Prostate gland (tissue), 2 donors: ENCODE data around the gene LRSAM1. TPM values are rescaled to one million over a fixed set of nuclear protein-coding genes. Genes with fewer than 3 reads are reported as not detected.

Experiments
- DNase-seq: peaks from one replicate; pipeline ENCODE4 v3.0.0-alpha.2; 2019; ENCODE audit warnings: low spot score
- H3K27ac ChIP-seq, 2 donors: fragments of 200-600 bp; sonication (generic); 2 replicates each; pipeline ENCODE4 v1.5.1; 2017 to 2019
- H3K27me3 ChIP-seq: fragments of 200-600 bp; sonication (generic); replicated peaks from 2 replicates; pipeline ENCODE4 v1.5.1; 2019; ENCODE audit not compliant: insufficient read depth
- H3K36me3 ChIP-seq, 2 donors: fragments of 200-600 bp; sonication (generic); 1 replicate in 1 of 2; 2 replicates in 1 of 2; pipeline versions ENCODE4 v1.5.1 to v1.8.1; 2017 to 2019
- H3K4me1 ChIP-seq: fragments of 200-600 bp; sonication (generic); replicated peaks from 2 replicates; pipeline ENCODE4 v1.5.1; 2019
- H3K4me3 ChIP-seq, 2 donors: fragments of 200-600 bp; sonication (generic); 2 replicates each; pipeline ENCODE4 v1.5.1; 2017 to 2019
- H3K9me3 ChIP-seq: fragments of 200-600 bp; sonication (generic); 2 replicates; pipeline ENCODE4 v1.5.1; 2017
- POLR2A ChIP-seq: fragments of 450-650 bp; IDR thresholded peaks from one replicate; pipeline ENCODE4 v1.6.1; 2016; ENCODE audit warnings: antibody characterized with exemption, mild to moderate bottlenecking
- POLR2AphosphoS5 ChIP-seq: sonication (generic); formaldehyde crosslinking; IDR thresholded peaks from one replicate; pipeline ENCODE4 v1.6.1; 2017; ENCODE audit warnings: antibody characterized with exemption
- WGBS: methylation state at CpG from one replicate; pipeline ENCODE4 v1.1.5; 2018; 5-methylcytosine and 5-hydroxymethylcytosine counted together
- intact Hi-C: fragments of 100-400 bp; cut with DNase I; formaldehyde crosslinking; loops from one replicate; pipeline ENCODE4 v1.14.2; 2022
- total RNA-seq, 2 donors: library from RNA; depleted of rRNA; stranded (reverse); fragments of >200 nt; gene quantifications; one replicate each; pipeline ENCODE4 v1.1.0, GENCODE V29; 2016
- TF ChIP-seq, protein P1 (sequence below), 4 experiments: fragments of 200-600 bp in 2 of 4; fragments of 450-650 bp in 2 of 4; sonication (generic) in 2 of 4; IDR thresholded peaks; 1 replicate in 3 of 4; 2 replicates in 1 of 4; pipeline ENCODE4 v1.5.1; 2016 to 2019; ENCODE audit warnings: antibody characterized with exemption in 4 of 4, mild to moderate bottlenecking in 2 of 4, moderate library complexity in 2 of 4

LRSAM1 gene
- total RNA-seq, result 10 to 100 TPM; 14.8 to 30.5 TPM

DNA sequence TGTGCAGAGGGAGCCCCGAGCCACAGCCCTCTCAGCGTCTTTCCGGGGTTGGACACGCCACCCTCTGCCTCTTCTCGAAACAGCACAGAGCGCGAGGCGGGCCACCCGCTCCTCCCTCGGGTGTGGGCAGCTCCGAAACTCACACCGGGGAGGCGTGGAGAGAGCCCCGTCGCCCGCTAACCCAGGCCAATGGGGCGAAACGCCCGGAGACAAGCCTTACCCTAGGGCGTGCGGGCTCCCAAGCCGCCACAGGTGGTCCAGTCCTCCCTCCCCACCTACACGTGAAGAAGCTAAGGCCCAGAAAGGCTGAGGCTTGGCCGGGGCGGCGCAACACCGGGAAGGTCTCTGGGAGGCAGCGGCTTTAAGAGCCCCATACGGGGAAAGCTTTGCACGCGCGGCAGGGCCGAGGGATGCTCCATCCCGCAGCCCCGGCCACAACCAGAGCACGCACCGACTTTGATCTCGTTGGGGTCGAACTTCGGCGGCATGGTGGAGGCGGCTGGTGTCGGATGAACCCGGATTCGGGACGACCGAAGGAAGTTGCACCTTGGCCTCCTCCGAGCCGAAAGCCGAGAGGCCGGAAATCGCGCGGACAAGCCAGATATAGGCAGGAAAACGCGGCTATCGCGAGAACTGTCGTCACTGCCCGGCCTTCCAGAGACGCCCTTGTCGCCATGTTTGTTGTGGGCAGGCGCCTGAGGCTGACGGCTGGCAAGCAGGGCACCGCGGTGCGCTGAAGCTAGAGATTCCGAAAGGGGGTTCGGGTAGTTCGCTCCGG lies at the start of gene LRSAM1, which contains the start of gene RPL12:
LRSAM1 (plus strand) TSS at position 681 of the 778 bp plus-strand sequence. CDS start 3,018 bp downstream, outside the sequence.
RPL12 (minus strand) TSS at position 577 of the 778 bp plus-strand sequence; CDS start at position 488, 89 bp downstream.
- intact Hi-C loops, result no loop called here
- Histone ChIP-seq H3K9me3 (no peaks in the 10 kb centered on the region), H3K27ac (peak within 1 kb of the TSS; percentile 93 to 94), H3K27me3 (no peaks in the 10 kb centered on the region), H3K4me1 (peaks cover 16% of the 10 kb centered on the region), H3K4me3 (peak within 1 kb of the TSS; percentile 70 to 78), H3K36me3 (peaks cover 0 to 12% of the 10 kb centered on the region in 2 donors)
- peak; percentile 96 for DNase-seq
- TF ChIP-seq, protein P1, sequence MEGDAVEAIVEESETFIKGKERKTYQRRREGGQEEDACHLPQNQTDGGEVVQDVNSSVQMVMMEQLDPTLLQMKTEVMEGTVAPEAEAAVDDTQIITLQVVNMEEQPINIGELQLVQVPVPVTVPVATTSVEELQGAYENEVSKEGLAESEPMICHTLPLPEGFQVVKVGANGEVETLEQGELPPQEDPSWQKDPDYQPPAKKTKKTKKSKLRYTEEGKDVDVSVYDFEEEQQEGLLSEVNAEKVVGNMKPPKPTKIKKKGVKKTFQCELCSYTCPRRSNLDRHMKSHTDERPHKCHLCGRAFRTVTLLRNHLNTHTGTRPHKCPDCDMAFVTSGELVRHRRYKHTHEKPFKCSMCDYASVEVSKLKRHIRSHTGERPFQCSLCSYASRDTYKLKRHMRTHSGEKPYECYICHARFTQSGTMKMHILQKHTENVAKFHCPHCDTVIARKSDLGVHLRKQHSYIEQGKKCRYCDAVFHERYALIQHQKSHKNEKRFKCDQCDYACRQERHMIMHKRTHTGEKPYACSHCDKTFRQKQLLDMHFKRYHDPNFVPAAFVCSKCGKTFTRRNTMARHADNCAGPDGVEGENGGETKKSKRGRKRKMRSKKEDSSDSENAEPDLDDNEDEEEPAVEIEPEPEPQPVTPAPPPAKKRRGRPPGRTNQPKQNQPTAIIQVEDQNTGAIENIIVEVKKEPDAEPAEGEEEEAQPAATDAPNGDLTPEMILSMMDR (IDR thresholded peaks at IDR 0.05), result peak in 1 of 4 experiments; percentile 10
- TF ChIP-seq POLR2AphosphoS5 (peak; percentile 99), POLR2A (peak; percentile 96)
- under 1% methylated on average over 61 of the region's 71 CpGs for WGBS

DNA sequence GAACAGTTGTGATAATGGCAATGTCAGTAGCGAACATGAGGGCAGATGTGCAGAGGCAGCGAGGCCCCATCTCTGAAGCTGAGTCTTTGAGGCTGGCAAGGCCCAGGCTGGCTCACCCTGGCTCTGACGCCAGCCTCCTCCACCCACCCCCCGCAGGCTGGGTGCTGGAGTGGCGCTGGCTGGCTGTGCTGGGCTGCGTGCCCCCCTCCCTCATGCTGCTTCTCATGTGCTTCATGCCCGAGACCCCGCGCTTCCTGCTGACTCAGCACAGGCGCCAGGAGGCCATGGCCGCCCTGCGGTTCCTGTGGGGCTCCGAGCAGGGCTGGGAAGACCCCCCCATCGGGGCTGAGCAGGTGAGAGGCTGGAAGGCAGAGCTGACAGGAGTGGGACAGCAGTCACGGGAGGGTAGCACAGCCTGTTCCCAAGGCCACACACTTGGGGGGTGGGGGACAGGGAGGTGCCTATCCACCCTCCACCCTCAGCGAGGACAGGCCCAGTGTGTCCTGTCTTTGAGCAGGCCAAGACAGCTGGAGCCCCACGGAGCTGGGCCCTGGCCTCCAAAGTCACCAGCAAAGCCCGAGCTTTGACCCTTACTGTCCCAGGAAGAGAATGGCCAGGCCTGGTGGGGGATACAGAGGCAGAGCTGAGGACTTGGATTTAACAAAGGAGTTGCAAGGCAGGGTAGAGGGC lies 48.8 kb upstream of the LRSAM1 start:
- no peak overlapping the region for H3K4me3 ChIP-seq
- no peaks in the 10 kb centered on the region for H3K4me1 ChIP-seq
- no peak overlapping the region for H3K27ac ChIP-seq
- WGBS, result 87% methylated on average over 18 of the region's 18 CpGs
- intact Hi-C loops, result no loop called here
- H3K9me3 ChIP-seq, result no peaks in the 10 kb centered on the region
- no peaks in the 10 kb centered on the region for H3K27me3 ChIP-seq
- peaks cover 8 to 11% of the 10 kb centered on the region in 2 donors for H3K36me3 ChIP-seq
- DNase-seq, result no peak
- TF ChIP-seq POLR2A, result no peak
- no peak for TF ChIP-seq POLR2AphosphoS5
- TF ChIP-seq, protein P1 (IDR thresholded peaks at IDR 0.05), result no peak

DNA sequence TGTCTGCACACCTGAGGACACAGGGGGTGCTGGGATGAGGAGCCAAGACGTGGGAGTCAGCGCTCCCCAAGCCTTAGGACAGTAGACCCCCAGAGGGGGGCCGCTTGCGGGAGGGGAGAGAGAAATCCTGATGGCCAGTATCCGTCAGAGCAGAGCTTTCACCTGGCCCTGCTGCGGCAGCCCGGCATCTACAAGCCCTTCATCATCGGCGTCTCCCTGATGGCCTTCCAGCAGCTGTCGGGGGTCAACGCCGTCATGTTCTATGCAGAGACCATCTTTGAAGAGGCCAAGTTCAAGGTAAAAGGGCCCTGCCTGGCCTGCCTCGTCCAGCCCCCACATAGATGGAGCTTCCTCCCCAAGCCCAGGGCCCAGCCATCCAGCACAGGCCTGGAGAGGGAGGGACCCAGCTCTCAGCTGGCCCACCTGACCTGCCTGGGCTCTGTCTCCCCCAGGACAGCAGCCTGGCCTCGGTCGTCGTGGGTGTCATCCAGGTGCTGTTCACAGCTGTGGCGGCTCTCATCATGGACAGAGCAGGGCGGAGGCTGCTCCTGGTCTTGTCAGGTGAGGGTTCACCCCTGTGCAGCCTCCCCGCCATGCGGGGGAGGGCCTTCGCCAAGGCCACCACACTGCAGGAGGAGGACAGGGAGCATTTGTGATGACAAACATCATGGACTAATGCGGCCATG lies 47.7 kb upstream of the LRSAM1 start:
- TF ChIP-seq, protein P1 (IDR thresholded peaks at IDR 0.05), result no peak
- TF ChIP-seq POLR2A (no peak), POLR2AphosphoS5 (no peak)
- H3K27ac ChIP-seq, result no peak overlapping the region
- intact Hi-C loops, result no loop called here
- WGBS, result 90% methylated on average over 20 of the region's 22 CpGs
- no peak overlapping the region for H3K4me3 ChIP-seq
- DNase-seq, result no peak
- peaks cover 8 to 11% of the 10 kb centered on the region in 2 donors for H3K36me3 ChIP-seq
- no peaks in the 10 kb centered on the region for H3K4me1 ChIP-seq
- H3K27me3 ChIP-seq, result no peaks in the 10 kb centered on the region
- no peaks in the 10 kb centered on the region for H3K9me3 ChIP-seq

DNA sequence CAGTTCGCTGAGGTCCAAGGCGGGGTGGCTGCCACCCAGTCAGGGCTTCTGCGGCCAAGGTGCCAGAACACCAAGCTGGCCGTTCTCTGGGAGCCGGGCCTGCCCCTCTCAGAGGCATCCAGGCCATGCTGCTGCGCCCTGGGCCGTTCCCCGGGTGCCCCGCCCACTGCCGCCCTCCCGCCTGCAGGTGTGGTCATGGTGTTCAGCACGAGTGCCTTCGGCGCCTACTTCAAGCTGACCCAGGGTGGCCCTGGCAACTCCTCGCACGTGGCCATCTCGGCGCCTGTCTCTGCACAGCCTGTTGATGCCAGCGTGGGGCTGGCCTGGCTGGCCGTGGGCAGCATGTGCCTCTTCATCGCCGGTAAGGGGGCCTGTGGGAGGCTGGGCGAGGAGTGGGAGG lies 46.7 kb upstream of the LRSAM1 start:
- Histone ChIP-seq H3K27ac (no peak overlapping the region), H3K4me3 (no peak overlapping the region), H3K9me3 (no peaks in the 10 kb centered on the region), H3K27me3 (no peaks in the 10 kb centered on the region), H3K4me1 (no peaks in the 10 kb centered on the region), H3K36me3 (peaks cover 8 to 11% of the 10 kb centered on the region in 2 donors)
- WGBS, result 88% methylated on average over 23 of the region's 23 CpGs
- intact Hi-C loops, result no loop called here
- no peak for DNase-seq
- no peak for TF ChIP-seq POLR2AphosphoS5
- no peak for TF ChIP-seq POLR2A
- TF ChIP-seq, protein P1 (IDR thresholded peaks at IDR 0.05), result no peak
